Activated T-cell treated with anti-CD3 and anti-CD28 coated beads for 1 hour (primary cell): ENCODE results near the gene GAS6.

Experiments used
- DNase-seq: peaks from one replicate; pipeline ENCODE4 v3.0.0-alpha.2; 2020; ENCODE audit warnings: low read depth

The GAS6 gene

DNA sequence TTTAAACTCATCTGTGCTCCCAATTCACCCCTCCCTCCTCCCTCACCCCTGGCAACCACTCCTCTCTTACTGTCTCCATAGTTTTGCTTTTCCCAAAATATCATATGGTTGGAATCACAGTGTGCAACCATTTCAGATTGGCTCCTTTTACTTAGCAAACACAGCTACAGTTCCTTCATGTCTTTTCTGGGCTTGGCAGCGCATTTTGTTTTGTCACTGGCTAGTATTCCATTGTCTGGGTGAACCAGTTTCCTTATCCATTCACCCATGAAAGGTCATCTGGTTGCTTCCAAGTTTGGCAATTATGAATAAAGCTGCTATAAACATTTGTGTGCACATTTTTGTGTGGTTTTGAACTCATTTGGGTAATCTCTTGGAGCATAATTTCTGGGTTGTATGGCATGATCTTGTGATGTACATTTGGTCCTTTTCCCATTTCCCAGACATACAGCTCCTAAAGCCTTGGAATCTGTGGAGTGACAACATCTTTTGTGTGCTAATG, 23.9 kb upstream of the GAS6 start:
- no peak for DNase-seq

- DNase-seq: no peak
Measured at GRCh38 chr13:113886561-113887112, 22.8 kb upstream of the GAS6 start.

GRCh38 chr13:113884821-113885220, 20.9 kb upstream of the GAS6 start:
- no peak for DNase-seq

DNA sequence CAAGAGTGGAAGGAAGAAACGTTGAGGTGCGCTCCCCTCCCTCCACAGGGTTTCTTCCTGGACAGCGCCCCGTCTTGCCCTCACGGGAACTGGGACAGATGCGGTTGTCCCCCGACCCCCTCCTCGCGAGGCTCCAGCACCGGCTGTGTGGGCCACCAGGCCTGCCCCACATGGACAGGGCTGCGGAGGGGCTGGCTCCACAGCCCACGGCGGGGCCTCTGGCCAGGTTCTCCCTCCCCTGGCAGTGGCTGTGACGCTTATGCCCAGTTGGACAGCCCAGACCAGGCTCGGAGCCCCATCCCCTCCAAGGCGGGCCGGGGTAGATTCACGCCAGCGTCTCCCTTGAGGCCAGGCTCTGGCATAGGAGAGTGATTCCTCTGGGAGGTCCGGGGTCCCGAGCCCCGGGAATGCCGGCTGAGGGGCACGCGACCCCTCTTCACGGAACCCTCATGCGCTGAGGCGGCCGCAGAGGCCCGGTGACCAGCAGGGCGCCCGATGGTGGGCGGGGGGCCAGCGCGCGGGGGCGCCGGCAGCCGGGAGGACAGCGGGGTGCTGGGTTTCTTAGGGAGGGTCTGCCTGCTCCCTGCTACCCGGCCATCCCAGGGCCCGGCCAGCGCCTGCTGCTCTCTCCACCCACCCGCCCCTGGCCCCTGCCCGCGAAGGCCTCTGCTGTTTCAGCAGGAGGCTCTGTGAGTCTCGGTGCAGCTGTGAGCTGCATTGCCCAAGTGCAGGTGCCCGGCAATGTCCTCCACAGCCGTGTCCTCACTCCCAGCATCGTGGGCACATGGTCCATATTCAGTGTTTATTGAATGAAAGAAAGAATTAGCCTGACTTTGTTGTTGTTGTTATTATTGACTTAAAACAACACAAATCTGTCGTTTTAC, 20.3 kb upstream of the GAS6 start:
- DNase-seq: no peak

- DNase-seq: no peak
Measured at GRCh38 chr13:113883314-113883811, 19.5 kb upstream of the GAS6 start.

DNA sequence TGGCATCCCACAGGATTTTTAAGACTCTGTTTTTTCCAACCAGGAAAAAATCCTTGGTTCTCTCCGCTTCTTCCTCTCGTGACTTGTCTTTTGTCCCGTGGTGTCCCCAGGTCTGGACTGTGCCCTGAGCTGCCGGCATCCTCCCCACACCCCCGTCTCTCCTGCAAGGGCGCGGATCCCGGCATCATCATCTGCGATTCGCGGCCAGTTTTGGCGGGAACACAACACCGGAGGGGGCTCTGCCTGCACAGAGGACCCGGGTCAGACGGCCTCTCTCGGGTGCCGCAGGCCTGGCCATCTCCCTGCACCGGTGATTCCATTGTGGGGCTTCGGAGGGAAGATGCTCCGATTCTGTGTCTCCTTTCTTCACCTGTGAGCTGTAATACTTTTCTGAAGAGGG, 18.8 kb upstream of the GAS6 start:
- no peak for DNase-seq

DNA sequence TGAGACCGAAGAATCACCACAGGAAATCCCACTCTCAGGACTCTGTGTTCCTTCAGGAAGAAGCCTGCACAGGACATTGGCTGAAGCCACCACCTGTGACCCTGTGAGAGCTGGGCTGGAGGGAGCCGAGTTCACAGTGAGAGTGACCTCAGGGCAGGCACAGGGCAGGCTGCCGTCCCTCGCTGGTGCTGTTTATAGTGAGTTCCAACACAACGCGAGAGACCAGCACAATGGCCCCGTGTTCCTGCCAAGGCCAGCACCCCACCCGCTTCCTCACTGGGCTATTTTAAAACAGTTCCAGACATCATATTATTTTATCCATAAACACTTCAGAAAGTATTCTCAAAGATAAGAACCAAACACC, 18.4 kb upstream of the GAS6 start:
- no peak for DNase-seq

DNA sequence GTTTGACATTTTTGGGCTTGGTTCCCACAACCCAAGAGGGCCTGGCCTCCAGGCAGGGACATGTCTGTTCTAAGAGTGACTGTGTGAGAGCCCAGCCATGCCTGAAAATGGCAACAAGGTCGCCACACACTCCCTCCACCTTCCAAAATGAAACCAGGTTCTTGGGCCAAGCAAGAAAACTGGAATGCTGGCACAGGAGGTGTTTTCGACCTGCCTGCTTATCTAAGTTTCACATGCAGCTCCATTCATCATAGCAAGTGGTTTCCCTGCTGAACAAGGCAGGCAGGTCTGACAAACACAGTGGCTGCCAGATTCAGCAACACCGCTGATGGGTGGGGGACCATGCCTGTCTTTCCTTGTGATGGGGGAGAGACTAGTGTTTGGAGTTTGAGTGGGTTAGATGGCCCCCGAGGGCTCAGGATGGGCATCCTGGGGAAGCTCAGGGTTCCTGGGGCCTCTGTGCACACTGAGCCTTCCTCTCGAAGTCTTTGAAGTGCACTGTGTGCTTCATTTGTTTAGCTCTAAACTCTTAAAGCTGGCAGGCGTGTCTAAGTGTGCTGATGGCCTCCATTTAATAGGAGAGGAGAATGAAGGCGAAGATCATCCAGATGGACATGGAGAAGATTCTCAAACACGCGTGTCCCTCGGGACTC, 17.9 kb upstream of the GAS6 start:
- DNase-seq: no peak

GRCh38 chr13:113880651-113881611, 17.1 kb upstream of the GAS6 start:
- no peak for DNase-seq

GRCh38 chr13:113879494-113880360, 15.9 kb upstream of the GAS6 start:
- no peak for DNase-seq

- no peak for DNase-seq
Measured at GRCh38 chr13:113879017-113879416, 15.1 kb upstream of the GAS6 start.

- no peak for DNase-seq
Measured at GRCh38 chr13:113877149-113877990, 13.5 kb upstream of the GAS6 start.

- DNase-seq: no peak
Measured at GRCh38 chr13:113876346-113877148, 12.7 kb upstream of the GAS6 start.

GRCh38 chr13:113875837-113876281, 12.0 kb upstream of the GAS6 start:
- no peak for DNase-seq

GRCh38 chr13:113875429-113875815, 11.5 kb upstream of the GAS6 start:
- no peak for DNase-seq

GRCh38 chr13:113874579-113875428, 10.9 kb upstream of the GAS6 start:
- DNase-seq: no peak

DNA sequence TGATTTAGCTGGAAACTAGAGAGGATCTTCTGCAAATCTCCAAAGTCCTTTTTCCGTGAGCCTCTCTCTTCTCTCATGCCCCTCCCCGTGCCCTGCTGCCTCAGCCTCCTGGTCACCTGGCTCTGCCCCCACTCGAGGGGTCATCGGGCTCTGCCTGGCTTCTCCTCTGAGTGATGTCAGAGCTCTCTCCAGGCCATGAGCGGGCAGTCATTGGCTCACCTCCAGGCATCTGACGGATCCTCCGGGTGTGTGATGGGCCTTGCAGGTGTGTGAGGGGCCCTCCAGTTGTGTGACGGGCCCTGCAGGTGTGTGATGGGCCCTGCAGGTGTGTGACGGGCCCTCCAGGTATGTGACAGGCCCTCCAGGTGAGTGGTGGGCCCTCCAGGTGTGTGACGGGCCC, 10.3 kb upstream of the GAS6 start:
- DNase-seq: no peak

DNA sequence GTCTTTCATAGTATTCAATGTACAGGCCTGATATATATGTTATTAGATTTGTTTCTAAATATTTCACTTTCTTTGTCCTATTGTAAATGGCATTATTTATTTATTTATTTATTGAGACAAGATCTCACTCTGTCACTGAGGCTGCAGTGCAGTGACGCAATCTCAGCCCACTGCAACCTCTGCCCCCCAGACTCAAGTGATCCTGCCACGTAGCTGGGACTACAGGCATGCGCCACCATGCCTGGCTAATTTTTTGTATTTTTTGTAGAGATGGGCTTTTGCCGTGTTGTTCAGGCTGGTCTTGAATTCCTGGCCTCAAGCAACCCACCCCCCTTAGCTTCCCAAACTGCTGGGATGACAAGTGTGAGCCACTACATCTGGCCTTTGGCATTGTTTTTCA, 5.4 kb upstream of the GAS6 start:
- no peak for DNase-seq
